ENCODE results near the gene CENPH. TPM values are rescaled to one million over a fixed set of nuclear protein-coding genes. Genes with fewer than 3 reads are reported as not detected.

CENPH gene
- total RNA-seq, 1 experiment from 2014 or later, result 79.0 TPM

GRCh38 chr5:69213513-69214215 lies 24.3 kb downstream of the CENPH start:
- Mint-ChIP-seq H3K36me3 (peaks cover 25% of the 10 kb centered on the region), H3K27me3 (ENCODE audit: low read depth) (no peaks in the 10 kb centered on the region), H3K4me3 (no peak overlapping the region), H3K4me1 (peaks cover 3% of the 10 kb centered on the region; the same call in 1 of the 2 replicates), H3K27ac (no peak overlapping the region), H3K9me3 (0 out of 2 replicates have a peak, but pooled peaks cover 3% of the 10 kb centered on the region)
- ChIA-PET CTCF (interaction anchor here (1.4 kb wide), 1 partner anchor 120 kb away, joined by 6 read pairs; the partner anchor contains the start of gene SLC30A5), POLR2A (no interaction called here)
- ATAC-seq, result no peak
- TF ChIP-seq ZNF396 (CRISPR knock-in tag; IDR thresholded peaks at IDR 0.05; ENCODE audit: borderline replicate concordance), result no peak
- no peak for TF ChIP-seq ERG (CRISPR knock-in tag; IDR thresholded peaks at IDR 0.05)
- no peak for TF ChIP-seq ZNF317 (CRISPR knock-in tag; IDR thresholded peaks at IDR 0.05; ENCODE audit: borderline replicate concordance, low read depth)
- no peak for TF ChIP-seq HMGXB4 (CRISPR knock-in tag; IDR thresholded peaks at IDR 0.05)
- no peak for TF ChIP-seq ZNF512 (CRISPR knock-in tag; IDR thresholded peaks at IDR 0.05; ENCODE audit: borderline replicate concordance)
- no peak for TF ChIP-seq IRF1 (CRISPR knock-in tag; IDR thresholded peaks at IDR 0.05)
- TF ChIP-seq MAX (CRISPR knock-in tag; IDR thresholded peaks at IDR 0.05), result no peak
- TF ChIP-seq GTF2I (CRISPR knock-in tag; conservative IDR thresholded peaks at IDR 0.05), result no peak
- no peak for TF ChIP-seq GRHL2 (CRISPR knock-in tag; IDR thresholded peaks at IDR 0.05; ENCODE audit: insufficient replicate concordance, severe bottlenecking)
- DNase-seq (ENCODE audit: low spot score), result no peak

- Mint-ChIP-seq H3K36me3 (peaks cover 32% of the 10 kb centered on the region), H3K27me3 (ENCODE audit: low read depth) (0 out of 2 replicates have a peak, but pooled peaks cover 2% of the 10 kb centered on the region), H3K27ac (no peak overlapping the region), H3K9me3 (peaks cover 13% of the 10 kb centered on the region), H3K4me3 (peak overlapping the region; percentile 99), H3K4me1 (peaks cover 6% of the 10 kb centered on the region)
- ChIA-PET POLR2A (no interaction called here), CTCF (no interaction called here)
- no peak for DNase-seq (ENCODE audit: low spot score)
- ATAC-seq, result no peak
- TF ChIP-seq EMX1 (CRISPR knock-in tag; IDR thresholded peaks at IDR 0.05), result no peak
- no peak for TF ChIP-seq ATF3 (CRISPR knock-in tag; conservative IDR thresholded peaks at IDR 0.05)
- no peak for TF ChIP-seq USF1 (CRISPR knock-in tag; IDR thresholded peaks at IDR 0.05)
- no peak for TF ChIP-seq IRF1 (CRISPR knock-in tag; IDR thresholded peaks at IDR 0.05)
- TF ChIP-seq E2F5 (CRISPR knock-in tag; IDR thresholded peaks at IDR 0.05), result no peak
- TF ChIP-seq STAT6 (CRISPR knock-in tag; conservative IDR thresholded peaks at IDR 0.05; ENCODE audit: low read depth), result no peak
- no peak for TF ChIP-seq ZSCAN18 (CRISPR knock-in tag; IDR thresholded peaks at IDR 0.05)
- no peak for TF ChIP-seq ATF2 (CRISPR knock-in tag; IDR thresholded peaks at IDR 0.05; ENCODE audit: borderline replicate concordance, low read depth)
- no peak for TF ChIP-seq TCF7 (CRISPR knock-in tag; IDR thresholded peaks at IDR 0.05; ENCODE audit: low read depth)
These were observed 27.7 kb downstream of the CENPH start for GRCh38 chr5:69217151-69217511.

Data from WTC11 (cell line).